Progenitor cell of endocrine pancreas (in vitro differentiated cells): ENCODE data around the gene TALDO1. TPM values are rescaled to one million over a fixed set of nuclear protein-coding genes. Genes with fewer than 3 reads are reported as not detected.

Source experiments
- DNase-seq: peaks from one replicate; pipeline ENCODE4 v3.0.0; 2021; ENCODE audit warnings: low spot score; ENCODE audit not compliant: unreplicated experiment
- H3K27ac Mint-ChIP-seq: 2 replicates; pipeline ENCODE4 v1.8.0; 2021; ENCODE audit warnings: mild to moderate bottlenecking, moderate library complexity, mixed read lengths
- H3K27me3 Mint-ChIP-seq: 2 replicates; pipeline ENCODE4 v1.8.0; 2021; ENCODE audit warnings: mixed read lengths
- H3K36me3 Mint-ChIP-seq: 2 replicates; pipeline ENCODE4 v1.8.0; 2022; ENCODE audit warnings: mixed read lengths; ENCODE audit not compliant: insufficient read depth
- H3K4me1 Mint-ChIP-seq: 2 replicates; pipeline ENCODE4 v1.8.0; 2021; ENCODE audit warnings: low read depth, mixed read lengths
- H3K4me3 Mint-ChIP-seq: 2 replicates; pipeline ENCODE4 v1.8.0; 2021; ENCODE audit warnings: low read depth, mild to moderate bottlenecking, moderate library complexity, mixed read lengths
- H3K9me3 Mint-ChIP-seq: 2 replicates; pipeline ENCODE4 v1.8.0; 2021; ENCODE audit warnings: low read depth, mixed read lengths
- total RNA-seq: library from RNA; stranded (reverse); gene quantifications from 2 replicates; pipeline ENCODE4 v1.2.1, GENCODE V29; 2021
- TF ChIP-seq, protein P1 (sequence below): fragments of 200-600 bp; sonication (generic); IDR thresholded peaks from one replicate; pipeline ENCODE4 v1.5.0; 2021; ENCODE audit warnings: antibody characterized with exemption, mild to moderate bottlenecking; ENCODE audit not compliant: unreplicated experiment

The TALDO1 gene
- total RNA-seq, 1 donor from 2014 or later, result 112 TPM

GRCh38 chr11:791658-792534 lies 44.6 kb downstream of the TALDO1 start:
- H3K4me1 Mint-ChIP-seq, result peaks cover 5% of the 10 kb centered on the region

GRCh38 chr11:792535-792821 lies 45.2 kb downstream of the TALDO1 start:
- no peak for DNase-seq
- H3K9me3 Mint-ChIP-seq, result no peaks in the 10 kb centered on the region
- peaks cover 7% of the 10 kb centered on the region for H3K4me1 Mint-ChIP-seq
- no peaks in the 10 kb centered on the region for H3K27me3 Mint-ChIP-seq
- TF ChIP-seq, protein P1, sequence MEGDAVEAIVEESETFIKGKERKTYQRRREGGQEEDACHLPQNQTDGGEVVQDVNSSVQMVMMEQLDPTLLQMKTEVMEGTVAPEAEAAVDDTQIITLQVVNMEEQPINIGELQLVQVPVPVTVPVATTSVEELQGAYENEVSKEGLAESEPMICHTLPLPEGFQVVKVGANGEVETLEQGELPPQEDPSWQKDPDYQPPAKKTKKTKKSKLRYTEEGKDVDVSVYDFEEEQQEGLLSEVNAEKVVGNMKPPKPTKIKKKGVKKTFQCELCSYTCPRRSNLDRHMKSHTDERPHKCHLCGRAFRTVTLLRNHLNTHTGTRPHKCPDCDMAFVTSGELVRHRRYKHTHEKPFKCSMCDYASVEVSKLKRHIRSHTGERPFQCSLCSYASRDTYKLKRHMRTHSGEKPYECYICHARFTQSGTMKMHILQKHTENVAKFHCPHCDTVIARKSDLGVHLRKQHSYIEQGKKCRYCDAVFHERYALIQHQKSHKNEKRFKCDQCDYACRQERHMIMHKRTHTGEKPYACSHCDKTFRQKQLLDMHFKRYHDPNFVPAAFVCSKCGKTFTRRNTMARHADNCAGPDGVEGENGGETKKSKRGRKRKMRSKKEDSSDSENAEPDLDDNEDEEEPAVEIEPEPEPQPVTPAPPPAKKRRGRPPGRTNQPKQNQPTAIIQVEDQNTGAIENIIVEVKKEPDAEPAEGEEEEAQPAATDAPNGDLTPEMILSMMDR, result no peak
- no peak overlapping the region for H3K4me3 Mint-ChIP-seq
- no peak overlapping the region for H3K27ac Mint-ChIP-seq
- no peaks in the 10 kb centered on the region for H3K36me3 Mint-ChIP-seq

More at GRCh38 chr11:791658-792534, 44.6 kb downstream of the TALDO1 start:
- no peaks in the 10 kb centered on the region for H3K27me3 Mint-ChIP-seq
- H3K9me3 Mint-ChIP-seq, result no peaks in the 10 kb centered on the region
- no peak for DNase-seq
- no peak overlapping the region for H3K4me3 Mint-ChIP-seq
- H3K27ac Mint-ChIP-seq, result no peak overlapping the region
- H3K36me3 Mint-ChIP-seq, result no peaks in the 10 kb centered on the region
- TF ChIP-seq, protein P1, result no peak

GRCh38 chr11:792873-793272 lies 45.6 kb downstream of the TALDO1 start:
- Mint-ChIP-seq H3K4me3 (no peak overlapping the region), H3K27ac (no peak overlapping the region), H3K9me3 (no peaks in the 10 kb centered on the region), H3K27me3 (no peaks in the 10 kb centered on the region), H3K36me3 (no peaks in the 10 kb centered on the region), H3K4me1 (peaks cover 7% of the 10 kb centered on the region)
- TF ChIP-seq, protein P1, result no peak
- no peak for DNase-seq

- TF ChIP-seq, protein P1, result no peak
- H3K4me1 Mint-ChIP-seq, result peaks cover 7% of the 10 kb centered on the region
- DNase-seq, result no peak
- no peaks in the 10 kb centered on the region for H3K27me3 Mint-ChIP-seq
- no peaks in the 10 kb centered on the region for H3K9me3 Mint-ChIP-seq
- H3K4me3 Mint-ChIP-seq, result no peak overlapping the region
- no peak overlapping the region for H3K27ac Mint-ChIP-seq
- no peaks in the 10 kb centered on the region for H3K36me3 Mint-ChIP-seq
Measured at GRCh38 chr11:793556-793955, 46.3 kb downstream of the TALDO1 start.

DNA sequence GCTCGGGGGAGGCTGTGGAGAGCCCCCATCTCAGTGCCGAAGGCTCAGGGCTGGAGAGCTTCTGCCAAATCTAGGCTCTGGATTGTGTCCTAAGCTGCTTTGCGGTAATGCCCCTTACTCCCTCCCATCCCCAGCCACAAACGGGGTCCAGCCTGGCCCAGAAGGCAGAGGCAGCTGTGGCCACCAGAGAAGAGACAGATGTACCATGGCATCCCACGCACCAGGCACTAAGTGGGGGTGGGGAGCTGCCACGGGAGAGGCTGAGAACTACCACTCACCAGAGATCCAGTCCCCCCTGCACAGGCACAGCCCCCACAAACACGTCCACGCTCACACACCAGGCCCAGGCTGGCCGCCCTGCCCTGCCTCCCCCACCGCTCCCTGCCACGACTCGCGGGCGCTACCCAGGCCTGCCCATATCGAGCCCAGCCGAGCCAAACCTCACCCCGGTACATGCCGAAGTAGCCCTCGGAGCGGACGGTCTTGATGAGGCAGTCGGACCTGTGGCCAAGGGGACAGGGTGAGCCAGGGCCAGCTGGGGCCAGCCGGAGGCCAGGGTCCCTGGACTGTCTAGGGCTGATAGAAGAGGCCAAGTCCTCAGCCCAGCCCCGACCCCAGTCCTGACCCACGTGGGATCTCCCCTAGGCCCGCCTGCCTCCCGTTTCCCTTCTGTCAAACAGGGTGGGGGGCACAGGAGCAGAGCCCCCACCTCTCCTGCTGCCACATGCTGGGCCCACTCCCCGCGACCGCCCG lies 46.9 kb downstream of the TALDO1 start:
- Mint-ChIP-seq H3K4me3 (no peak overlapping the region), H3K27me3 (no peaks in the 10 kb centered on the region), H3K27ac (no peak overlapping the region), H3K36me3 (no peaks in the 10 kb centered on the region), H3K4me1 (peaks cover 7% of the 10 kb centered on the region), H3K9me3 (no peaks in the 10 kb centered on the region)
- TF ChIP-seq, protein P1, result no peak
- no peak for DNase-seq
